MM.1S (cell line): ENCODE data around the gene CMTR2.

Experiments used
- CTCF ChIP-seq: fragments of 300-600 bp; sonication (generic); IDR thresholded peaks from 2 replicates; pipeline ENCODE4 v1.5.1; 2016; ENCODE audit warnings: antibody characterized with exemption, low read length, mixed read lengths
- EZH2 ChIP-seq: fragments of 300-600 bp; sonication (generic); optimal IDR thresholded peaks from 2 replicates; pipeline ENCODE3; 2017; ENCODE audit warnings: low read depth, mild to moderate bottlenecking, antibody characterized with exemption, low read length, mixed read lengths

GRCh38 chr16:71289732-71290062 lies 495 bp upstream of the CMTR2 start:
- TF ChIP-seq EZH2, result no peak
- TF ChIP-seq CTCF, result no peak
